ENCODE measurements around the gene LRRTM3.

The LRRTM3 gene

GRCh38 chr10:66934711-66935110 lies 8.9 kb downstream of the LRRTM3 start:
- DNase-seq (ENCODE audit: low read depth), result no peak

GRCh38 chr10:66940965-66941364 lies 15.1 kb downstream of the LRRTM3 start:
- DNase-seq (ENCODE audit: low read depth), result no peak

GRCh38 chr10:66941491-66941890 lies 15.7 kb downstream of the LRRTM3 start:
- no peak for DNase-seq (ENCODE audit: low read depth)

GRCh38 chr10:66942407-66942806 lies 16.6 kb downstream of the LRRTM3 start:
- DNase-seq (ENCODE audit: low read depth), result no peak

GRCh38 chr10:66943590-66943989 lies 17.8 kb downstream of the LRRTM3 start:
- no peak for DNase-seq (ENCODE audit: low read depth)

GRCh38 chr10:66951896-66952295 lies 26.1 kb downstream of the LRRTM3 start:
- no peak for DNase-seq (ENCODE audit: low read depth)

- DNase-seq (ENCODE audit: low read depth), result no peak
Measured at GRCh38 chr10:66958466-66958865, 32.6 kb downstream of the LRRTM3 start.

GRCh38 chr10:66964946-66965345 lies 39.1 kb downstream of the LRRTM3 start:
- DNase-seq (ENCODE audit: low read depth), result no peak

- DNase-seq (ENCODE audit: low read depth), result no peak
Measured at GRCh38 chr10:66980246-66980815, 54.5 kb downstream of the LRRTM3 start.

- no peak for DNase-seq (ENCODE audit: low read depth)
Measured at GRCh38 chr10:66981361-66982052, 55.7 kb downstream of the LRRTM3 start.

GRCh38 chr10:66982053-66982420 lies 56.2 kb downstream of the LRRTM3 start:
- no peak for DNase-seq (ENCODE audit: low read depth)

GRCh38 chr10:66982792-66983474 lies 57.1 kb downstream of the LRRTM3 start:
- DNase-seq (ENCODE audit: low read depth), result no peak

GRCh38 chr10:66983475-66983818 lies 57.6 kb downstream of the LRRTM3 start:
- DNase-seq (ENCODE audit: low read depth), result no peak

GRCh38 chr10:66990143-66990830 lies 64.5 kb downstream of the LRRTM3 start:
- no peak for DNase-seq (ENCODE audit: low read depth)

GRCh38 chr10:66996996-66997395 lies 71.2 kb downstream of the LRRTM3 start:
- no peak for DNase-seq (ENCODE audit: low read depth)

GRCh38 chr10:66999762-67000545 lies 74.1 kb downstream of the LRRTM3 start:
- no peak for DNase-seq (ENCODE audit: low read depth)

- no peak for DNase-seq (ENCODE audit: low read depth)
Measured at GRCh38 chr10:67004690-67005089, 78.9 kb downstream of the LRRTM3 start.

GRCh38 chr10:67005981-67006380 lies 80.1 kb downstream of the LRRTM3 start:
- DNase-seq (ENCODE audit: low read depth), result no peak

GRCh38 chr10:67011480-67011879 lies 85.6 kb downstream of the LRRTM3 start:
- no peak for DNase-seq (ENCODE audit: low read depth)

GRCh38 chr10:67011981-67012380 lies 86.1 kb downstream of the LRRTM3 start:
- DNase-seq (ENCODE audit: low read depth), result no peak

GRCh38 chr10:67015225-67015624 lies 89.4 kb downstream of the LRRTM3 start:
- no peak for DNase-seq (ENCODE audit: low read depth)

GRCh38 chr10:67017218-67017617 lies 91.4 kb downstream of the LRRTM3 start:
- DNase-seq (ENCODE audit: low read depth), result no peak
